RPMI8226 (cell line): Measurements from ENCODE around the gene TIAM2.

Experiments
- DNase-seq: peaks from one replicate; pipeline ENCODE4 v3.0.0-alpha.2; 2015

The TIAM2 gene

GRCh38 chr6:155245193-155245592 is 250.1 kb downstream of the TIAM2 start:
- DNase-seq = no peak

GRCh38 chr6:155245831-155246230 is 250.7 kb downstream of the TIAM2 start:
- no peak for DNase-seq

DNA sequence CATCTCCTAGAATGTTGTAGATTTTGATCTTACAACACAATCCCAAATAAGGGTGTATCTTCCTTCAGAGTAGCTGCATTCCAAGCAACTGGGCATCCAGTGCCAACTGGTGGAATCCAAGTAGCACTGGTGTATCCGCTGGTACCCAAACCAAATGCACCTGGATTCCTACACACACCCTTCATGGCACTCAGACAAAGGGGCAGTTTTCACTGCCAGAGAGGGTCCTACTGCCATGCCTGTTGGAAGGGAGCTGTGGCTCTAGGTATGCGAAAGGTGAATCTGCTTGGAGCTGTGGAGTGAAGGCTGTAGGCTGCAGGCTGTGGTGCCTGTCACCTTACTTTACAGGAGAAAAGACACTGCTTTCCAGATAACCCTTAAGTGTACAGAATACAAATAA is 251.7 kb downstream of the TIAM2 start:
- DNase-seq = no peak

- no peak for DNase-seq
These were observed 252.5 kb downstream of the TIAM2 start for GRCh38 chr6:155247618-155248007.

GRCh38 chr6:155248008-155249001 is 253.2 kb downstream of the TIAM2 start:
- no peak for DNase-seq

DNA sequence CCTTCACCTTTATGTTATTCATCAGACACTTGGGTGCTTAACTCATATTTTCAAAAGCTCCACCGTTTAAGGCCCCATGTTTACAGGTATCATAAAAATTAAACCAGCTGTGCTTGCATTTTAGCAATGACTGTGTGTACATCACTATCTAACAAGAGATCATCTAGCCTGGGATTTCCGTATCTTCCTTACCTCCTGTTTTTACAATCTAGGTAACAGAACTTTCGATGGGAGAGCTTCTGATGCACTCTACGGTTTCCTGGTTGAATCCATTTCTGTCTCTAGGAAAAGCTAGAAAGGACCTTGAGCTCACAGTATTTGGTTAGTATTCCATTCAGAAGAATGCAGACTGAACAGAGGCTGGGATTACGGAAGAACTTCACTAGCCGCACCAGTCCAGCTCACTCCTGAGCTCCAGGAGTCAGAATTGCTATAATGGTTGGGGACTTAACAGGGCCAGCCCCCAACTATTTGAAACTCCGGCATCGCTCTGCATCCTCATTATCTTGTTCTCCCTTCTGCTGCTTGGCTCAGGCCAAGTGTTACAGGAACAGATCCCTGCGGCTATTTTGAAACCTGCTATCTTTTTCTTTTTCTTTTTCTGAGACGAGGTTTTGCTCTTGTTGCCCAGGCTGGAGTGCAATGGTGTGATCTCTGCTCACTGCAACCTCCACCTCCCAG is 255.7 kb downstream of the TIAM2 start:
- DNase-seq = no peak

DNA sequence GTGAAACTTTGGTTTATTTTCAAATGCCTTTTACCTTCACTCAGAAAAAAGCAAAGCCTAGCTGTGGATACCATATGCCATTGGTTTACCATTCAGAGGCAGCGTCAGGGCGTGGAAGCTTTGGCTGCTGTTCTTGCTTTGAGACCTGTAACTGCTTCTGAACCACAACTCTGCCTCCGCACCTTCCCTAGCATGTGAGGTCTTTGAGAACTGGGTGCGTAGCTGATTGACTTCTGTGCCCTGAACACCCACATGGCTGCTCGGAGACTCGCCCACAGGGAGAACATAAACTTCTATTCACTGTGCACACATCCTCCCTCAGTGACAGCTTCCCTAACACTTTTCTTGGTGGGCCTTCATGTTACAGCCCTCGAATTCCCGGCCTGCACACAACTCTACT is 257.5 kb downstream of the TIAM2 start:
- no peak for DNase-seq

DNA sequence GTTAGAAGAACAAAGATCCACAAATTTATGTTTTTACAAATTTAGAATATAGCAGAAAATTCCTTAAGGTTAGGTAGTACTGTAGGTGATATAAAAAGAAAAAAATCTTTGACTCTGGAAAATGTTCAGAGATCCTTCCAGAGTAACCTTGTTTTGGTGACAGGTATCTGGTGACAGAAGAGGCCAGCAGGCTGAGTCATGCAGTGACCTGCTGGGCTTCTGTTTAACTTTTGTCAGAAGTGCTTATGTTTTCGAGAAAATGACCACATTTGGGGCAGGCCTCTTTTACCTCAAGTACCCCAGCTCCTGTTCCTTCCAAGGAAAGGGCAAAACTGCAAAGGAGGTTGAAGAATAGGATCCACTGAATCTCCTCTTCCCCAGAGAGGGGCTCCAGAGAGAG is 258.2 kb downstream of the TIAM2 start:
- no peak for DNase-seq

DNA sequence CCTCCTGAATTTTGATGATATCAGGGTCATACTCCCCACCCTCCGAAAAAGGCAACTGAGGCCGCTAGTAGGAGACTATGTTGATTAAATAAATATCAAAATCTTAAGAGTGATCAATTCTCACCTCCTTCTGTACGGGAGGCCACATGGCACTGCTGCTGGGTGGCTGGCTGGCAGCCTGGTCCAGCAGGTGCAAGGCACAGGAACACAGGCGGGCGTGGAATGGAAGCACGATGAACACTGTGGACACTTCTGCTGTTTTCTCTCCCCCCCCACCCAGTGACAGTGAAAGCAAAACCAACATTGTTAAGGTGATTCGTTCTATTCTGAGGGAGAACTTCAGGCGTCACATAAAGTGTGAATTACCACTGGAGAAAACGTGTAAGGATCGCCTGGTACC is 259.0 kb downstream of the TIAM2 start:
- no peak for DNase-seq

GRCh38 chr6:155256122-155256795 is 261.1 kb downstream of the TIAM2 start:
- no peak for DNase-seq

- DNase-seq = no peak
These were observed 262.7 kb downstream of the TIAM2 start for GRCh38 chr6:155257796-155258195.

GRCh38 chr6:155259204-155259603 is 264.1 kb downstream of the TIAM2 start:
- DNase-seq = no peak

DNA sequence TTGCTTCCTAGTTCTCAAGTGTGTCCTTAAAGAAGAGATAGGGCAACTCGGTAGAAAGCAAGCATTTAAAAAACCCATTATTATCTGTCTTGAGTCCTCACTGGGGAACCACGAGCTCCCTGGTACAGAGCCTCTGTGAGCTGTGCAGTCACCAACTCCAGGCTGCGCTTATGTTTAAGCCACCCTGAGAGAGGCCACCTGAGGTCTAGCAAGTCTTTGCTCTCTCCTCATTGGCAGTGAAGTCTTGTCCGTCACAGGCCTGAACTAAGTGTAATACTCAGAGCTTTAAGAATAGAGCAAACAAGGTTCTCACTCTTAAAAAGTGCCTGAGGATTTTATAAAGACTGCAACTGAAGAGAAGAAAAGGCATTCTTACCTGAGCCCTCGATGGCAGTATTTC is 264.8 kb downstream of the TIAM2 start:
- no peak for DNase-seq

GRCh38 chr6:155260686-155261085 is 265.6 kb downstream of the TIAM2 start:
- DNase-seq = no peak

DNA sequence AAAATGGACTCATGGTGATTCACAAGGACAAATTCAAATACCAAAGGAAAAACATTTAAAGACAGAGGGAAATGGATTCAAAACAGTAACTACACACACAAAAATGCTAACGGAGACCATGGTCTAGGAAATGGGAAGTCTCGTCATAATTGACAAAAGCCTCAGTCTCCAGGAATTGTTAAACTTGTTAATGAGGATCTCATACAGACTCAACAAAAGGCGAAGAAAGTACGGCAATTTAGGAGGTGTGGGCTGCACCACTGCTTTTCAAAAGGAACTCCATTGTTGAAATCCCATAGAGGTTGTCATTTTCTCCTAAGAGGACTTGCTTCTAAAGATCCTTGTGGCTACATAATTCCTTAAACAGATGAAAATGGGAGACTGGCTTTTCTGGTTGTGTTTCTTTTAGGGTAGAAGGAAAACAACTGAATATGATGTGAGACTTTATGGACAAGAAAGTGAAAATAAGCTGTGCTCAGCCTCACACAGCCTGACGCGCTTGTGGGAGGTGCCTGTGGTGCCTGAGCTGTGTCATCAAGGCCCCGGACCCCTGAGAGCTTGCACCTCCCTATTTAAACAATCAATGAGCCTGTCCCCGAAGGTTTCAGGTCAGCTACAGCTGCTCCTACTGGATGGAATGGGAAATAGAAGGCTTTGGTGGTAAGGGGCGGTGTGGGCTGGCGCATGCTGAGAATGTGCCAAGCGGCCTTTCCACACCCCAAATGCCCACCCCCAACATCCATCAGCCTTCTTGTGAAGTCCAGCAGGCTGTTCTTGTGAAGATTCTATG is 266.2 kb downstream of the TIAM2 start:
- no peak for DNase-seq

GRCh38 chr6:155262655-155263054 is 267.5 kb downstream of the TIAM2 start:
- no peak for DNase-seq

DNA sequence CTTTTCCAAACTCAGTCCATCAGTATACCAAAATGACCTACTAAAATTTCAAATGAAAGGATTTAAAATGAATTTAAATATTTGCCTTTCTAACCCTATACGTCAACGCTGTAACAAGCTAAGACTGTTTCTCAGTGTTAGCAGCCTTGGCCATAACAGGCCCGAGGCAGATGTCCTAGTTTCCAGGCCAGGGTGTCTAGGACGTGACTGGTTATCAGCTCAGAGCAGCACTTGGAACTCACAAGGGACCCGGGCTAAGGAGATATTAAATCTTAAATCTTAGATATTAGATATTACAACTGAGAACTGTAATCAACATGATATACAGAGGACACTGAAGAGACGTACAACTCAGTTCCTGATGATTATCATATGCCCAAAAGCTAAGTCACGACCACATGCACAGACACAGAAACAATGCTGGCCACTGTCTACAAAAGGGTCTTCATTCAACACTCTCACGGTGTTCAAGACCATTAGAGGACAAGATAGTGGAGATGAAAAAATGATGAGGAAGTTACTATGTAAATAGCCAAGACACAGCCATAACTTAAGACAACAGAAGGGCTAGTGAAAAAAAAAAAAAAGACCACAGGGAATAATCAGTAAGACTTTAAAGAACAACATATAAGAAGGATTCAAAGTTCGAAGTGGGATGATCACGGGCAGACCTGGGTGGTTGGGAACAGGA is 268.4 kb downstream of the TIAM2 start, which contains the start of gene CLDN20:
TSS of gene CLDN20 (plus strand) at position 641 of the 691 bp plus-strand sequence. CDS start 11,707 bp downstream, outside the sequence.
- no peak for DNase-seq

DNA sequence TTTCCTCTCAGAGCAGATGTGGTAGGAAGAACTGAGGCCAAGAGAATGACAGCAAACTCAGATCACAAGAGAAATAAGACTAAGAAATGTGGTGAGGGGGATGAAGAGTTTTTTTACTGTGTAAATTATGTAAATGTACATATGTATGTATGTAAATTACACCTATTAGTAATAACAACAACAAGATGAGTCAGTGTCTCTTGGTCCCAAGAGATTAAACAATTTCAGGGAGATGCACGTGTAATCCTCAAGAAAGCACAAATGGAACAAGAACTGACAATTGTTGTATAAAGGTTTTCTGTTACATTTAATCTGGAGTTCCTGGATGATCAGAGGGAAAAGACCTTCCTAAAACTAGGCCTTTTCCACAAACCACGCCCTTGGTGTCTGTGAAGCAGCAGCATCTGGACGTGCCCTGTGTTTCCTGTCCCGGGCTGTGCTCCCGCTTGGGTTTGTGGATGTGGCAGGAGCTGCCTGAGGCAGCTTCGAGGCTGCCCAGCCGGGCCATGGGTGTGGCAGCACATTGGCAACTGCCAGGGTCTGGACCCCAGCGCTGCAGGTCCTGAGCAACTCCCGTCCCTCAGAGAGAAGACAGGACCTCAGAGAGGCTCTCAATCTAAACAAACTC is 269.7 kb downstream of the TIAM2 start:
- no peak for DNase-seq

DNA sequence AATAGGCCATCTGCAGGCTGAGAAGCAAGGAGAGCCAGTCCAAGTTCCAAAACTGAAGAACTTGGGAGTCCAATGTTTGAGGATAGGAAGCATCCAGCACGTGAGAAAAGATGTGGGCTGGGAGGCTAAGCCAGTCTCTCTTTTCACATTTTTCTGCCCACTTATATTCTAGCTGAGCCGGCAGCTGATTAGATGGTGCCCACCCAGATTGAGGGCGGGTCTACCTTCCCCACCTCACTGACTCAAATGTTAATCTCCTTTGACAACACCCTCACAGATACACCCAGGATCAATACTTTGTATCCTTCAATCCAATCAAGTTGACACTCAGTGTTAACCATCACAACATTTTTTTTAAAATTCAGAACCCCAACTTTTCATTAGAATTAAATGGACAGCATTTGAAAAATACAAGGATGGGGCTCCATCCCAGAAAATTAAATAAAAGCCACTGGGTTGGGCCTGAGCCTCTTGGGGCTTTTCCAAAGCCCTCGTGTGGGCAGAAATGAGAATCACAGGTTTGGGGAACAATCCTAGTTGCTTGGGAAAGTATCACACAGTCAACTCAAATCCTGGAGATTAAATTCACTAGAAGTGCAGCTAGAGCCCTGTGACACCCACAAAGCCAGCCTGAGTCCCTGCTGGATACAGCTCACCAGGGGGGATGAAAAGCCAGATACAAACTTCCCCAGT is 270.9 kb downstream of the TIAM2 start:
- DNase-seq = no peak

- no peak for DNase-seq
These were observed 272.3 kb downstream of the TIAM2 start for GRCh38 chr6:155267411-155267810.
